ENCODE measurements around the gene SYPL1.
A peak's percentile ranks its signal among the peaks of the same experiment; 100 is the strongest.

SYPL1 gene

GRCh38 chr7:106089647-106090046, 22.5 kb downstream of the SYPL1 start:
- peak in 1 of 4 experiments; percentile 17 for DNase-seq

- DNase-seq, result no peak
Observed at GRCh38 chr7:106088014-106088413, 24.1 kb downstream of the SYPL1 start.

DNA sequence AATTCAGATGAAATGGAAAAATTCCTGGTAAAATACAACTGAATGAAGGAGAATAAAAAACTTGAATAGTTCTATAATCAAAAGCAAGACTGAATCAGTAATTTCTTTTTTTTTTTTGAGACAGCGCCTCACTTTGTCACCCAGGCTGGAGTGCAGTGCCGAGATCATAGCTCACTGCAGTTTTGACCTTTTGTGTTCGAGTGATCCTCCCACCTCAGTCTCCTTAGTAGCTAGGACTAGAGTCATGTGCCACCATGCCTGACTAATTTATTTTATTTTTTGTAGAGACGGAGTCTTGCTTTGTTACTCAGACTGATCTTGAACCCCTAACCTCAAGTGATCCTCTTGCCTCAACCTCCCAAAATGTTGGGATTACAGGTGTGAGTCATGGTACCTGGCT, 26.1 kb downstream of the SYPL1 start:
- peak in 1 of 4 experiments; percentile 14 for DNase-seq

DNA sequence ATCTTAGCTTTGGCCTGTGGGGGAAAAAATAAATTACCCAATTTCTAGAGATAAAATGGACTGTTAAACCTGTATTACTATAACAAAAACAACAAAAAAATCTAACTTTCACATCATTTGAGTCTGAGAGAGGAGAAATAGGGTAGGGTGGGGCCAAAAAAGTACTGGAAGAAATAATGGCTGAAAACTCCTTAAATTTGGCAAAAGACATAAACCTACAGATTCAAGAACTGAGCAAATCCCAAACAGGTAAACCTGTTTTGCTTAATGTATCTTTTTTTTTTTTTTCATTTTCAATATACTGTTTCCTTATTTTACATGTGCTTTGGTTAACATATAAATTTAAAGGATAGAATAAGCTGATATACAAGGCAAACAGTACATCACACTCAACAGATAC, 27.1 kb downstream of the SYPL1 start:
- no peak for DNase-seq

DNA sequence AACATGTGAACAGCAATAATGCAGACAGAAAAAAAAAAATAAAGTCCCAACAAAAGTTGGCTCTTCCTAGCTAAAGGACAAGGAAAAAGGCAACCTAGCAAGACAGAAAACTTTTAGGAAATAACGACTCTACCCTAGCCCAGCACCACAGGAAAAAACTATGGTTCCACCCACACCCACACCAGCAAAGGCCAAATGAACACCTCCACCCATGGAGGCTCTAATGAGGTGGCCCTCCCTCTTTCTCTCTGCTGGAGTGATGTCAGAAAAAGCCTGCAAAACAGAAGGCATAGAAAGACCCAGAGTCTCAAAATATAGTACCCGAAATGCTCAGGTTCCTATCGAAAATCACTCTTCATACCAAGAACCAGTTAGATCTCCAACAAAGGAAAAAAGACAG, 28.4 kb downstream of the SYPL1 start:
- no peak for DNase-seq

GRCh38 chr7:106082087-106082854, 29.8 kb downstream of the SYPL1 start:
- DNase-seq, result no peak

- DNase-seq, result no peak
Observed at GRCh38 chr7:106080300-106080987, 31.7 kb downstream of the SYPL1 start.

- no peak for DNase-seq
Observed at GRCh38 chr7:106076537-106076936, 35.6 kb downstream of the SYPL1 start.

GRCh38 chr7:106075937-106076336, 36.2 kb downstream of the SYPL1 start:
- DNase-seq, result no peak

GRCh38 chr7:106074257-106074656, 37.9 kb downstream of the SYPL1 start:
- no peak for DNase-seq

GRCh38 chr7:106073701-106074100, 38.4 kb downstream of the SYPL1 start:
- DNase-seq, result no peak

DNA sequence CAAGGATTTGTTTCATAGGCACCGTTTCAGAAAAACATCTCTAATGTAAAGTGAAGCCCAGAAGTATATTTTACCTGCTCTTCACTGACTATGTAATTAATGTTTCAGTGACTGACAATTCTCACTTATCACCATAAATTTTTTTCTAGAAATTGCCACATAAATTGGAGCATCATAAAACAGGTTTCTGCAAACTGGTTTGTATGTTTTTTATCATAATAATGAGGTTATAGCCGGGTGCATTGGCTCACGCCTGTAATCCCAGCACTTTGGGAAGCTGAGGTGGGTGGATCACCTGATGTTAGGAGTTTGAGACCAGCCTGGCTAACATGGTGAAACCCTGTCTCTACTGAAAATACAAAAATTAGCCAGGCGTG, 39.4 kb downstream of the SYPL1 start:
- DNase-seq, result no peak

DNA sequence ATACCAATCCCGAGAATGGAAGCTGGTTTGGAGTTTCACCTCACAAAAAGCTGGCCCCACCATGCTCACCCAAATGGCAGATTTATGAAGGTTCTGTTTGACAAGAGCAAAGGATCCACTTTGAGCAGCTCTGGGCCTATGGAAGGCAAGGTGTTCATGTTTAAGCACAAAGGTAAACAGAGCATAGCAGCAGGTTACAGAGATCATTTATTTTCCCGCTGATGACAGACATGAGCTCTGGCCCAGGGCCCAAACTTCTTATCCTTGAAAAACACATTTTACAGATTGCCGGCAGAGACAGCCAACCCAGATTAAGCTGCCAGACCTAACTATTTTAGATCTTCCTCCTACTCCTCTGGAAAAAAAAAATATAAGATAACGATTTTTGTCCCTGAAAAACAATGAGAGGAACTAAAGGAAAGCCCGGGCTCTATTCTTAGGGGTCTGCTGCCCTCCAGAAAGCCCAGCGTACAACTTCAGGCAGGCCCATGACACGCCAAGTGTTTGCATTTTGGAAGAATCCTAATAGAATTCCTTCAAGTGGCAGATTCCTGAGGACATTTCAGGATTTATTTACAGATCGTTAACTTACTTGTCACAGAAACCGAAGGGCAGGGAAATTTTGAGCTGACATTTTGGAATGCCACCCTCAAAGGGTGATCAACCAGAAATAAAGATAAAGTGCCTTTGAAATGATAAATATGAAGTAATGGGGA, 40.0 kb downstream of the SYPL1 start:
- no peak for DNase-seq

DNA sequence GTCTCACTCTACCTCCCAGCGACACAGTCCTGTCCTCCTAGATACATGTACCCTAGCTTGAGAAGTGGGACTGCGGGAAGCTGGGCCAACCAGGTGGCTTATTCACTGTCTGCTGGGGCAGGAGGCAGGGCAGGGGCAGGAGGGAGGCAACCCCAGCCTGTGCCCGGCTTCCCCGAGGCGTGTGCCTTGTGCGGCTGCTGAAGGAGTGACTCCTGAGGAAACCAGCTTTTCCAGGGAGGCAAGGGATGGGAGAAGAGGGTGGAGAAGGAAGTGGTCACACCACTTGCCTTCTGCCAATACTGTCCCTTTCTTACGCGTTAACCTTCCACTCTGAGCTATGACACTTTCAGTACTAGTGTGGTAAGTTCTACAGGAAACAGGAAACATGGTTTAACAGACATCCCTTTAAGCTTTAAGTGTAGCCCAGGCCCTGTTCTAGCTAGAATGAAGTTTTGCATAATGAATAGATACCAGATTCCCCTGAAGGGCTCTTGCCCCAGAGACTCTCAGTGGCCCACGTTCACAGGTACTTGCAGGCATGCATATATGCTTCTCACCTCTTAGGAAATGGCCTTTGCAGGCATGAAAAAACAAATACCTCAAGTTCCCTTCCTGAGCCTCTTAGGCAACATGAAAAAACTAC, 40.6 kb downstream of the SYPL1 start:
- DNase-seq, result peak; percentile 32 to 67 (median 54)

- no peak for DNase-seq
Observed at GRCh38 chr7:106070567-106071254, 41.4 kb downstream of the SYPL1 start.

GRCh38 chr7:106070201-106070551, 41.9 kb downstream of the SYPL1 start:
- no peak for DNase-seq

DNA sequence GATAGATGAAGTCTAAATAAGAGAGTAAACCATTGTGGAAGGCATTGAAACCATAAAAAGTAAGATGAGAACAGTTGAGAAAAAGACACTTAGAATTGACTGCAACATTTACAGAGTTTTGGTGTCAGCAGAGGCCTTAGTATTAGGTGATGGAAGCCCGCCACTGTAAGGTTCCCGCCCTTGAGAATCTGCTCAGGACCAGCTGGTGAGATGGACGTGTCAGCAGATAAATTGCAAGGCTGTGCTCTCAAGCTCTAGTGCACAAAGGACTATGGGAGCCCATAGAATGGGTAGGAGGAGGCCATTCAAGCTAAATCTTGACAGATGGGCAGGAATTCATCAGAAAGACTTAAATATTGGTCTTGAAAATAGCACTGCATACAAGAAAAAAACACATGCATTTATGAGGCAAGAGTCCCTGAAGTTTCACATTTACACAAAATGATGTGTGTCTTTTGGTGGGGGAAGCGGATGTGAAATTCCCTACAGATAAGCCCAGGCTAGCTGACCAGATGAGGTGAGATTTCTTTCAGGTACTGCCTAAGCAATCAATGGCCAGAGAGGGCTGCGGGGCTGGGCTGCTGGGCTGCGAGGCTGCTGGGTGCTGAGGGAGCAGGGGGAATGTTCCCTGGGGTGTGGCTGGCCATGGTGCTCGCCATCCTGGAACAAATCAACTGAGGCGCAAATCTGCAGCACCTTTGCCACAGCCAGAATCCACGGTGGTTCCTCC, 42.5 kb downstream of the SYPL1 start:
- no peak for DNase-seq

DNA sequence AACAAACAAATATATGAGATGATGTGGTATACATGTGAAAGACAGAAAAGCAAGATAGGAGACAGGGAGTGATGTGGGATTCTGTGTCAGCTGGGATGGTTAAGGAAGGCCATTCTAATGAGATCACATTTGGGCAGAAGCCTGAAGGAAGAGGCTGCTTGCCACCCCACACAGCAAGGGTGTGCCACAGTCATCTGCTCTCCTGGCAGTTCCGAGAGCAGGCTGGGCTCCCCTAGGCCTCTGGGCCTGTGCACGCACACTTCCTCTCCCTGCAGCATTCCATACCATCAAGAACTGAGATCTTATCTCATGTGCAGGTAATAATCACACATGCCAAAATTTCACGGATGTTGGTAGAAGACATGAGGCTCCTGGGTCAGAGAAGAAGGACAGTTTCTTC, 43.1 kb downstream of the SYPL1 start:
- DNase-seq, result no peak

DNA sequence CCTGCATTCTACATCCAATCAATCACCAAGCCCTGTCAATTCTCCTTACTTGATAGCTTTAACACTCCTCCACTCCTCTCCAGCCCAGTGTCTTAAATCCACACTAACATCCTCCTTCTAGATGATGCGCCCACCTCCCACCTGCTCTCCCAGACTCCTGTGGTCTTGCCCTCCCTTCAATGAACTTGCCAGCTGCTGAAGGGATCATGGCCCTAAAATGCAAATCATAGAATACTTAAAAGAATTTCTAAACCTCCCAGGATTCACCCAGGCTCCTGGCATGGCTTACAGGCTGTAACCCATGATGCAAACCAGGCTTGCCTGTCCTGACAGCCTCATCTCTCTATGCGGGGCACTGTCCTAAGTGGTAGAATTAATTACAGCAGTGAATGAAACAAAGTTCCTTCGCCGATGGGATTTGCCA, 43.6 kb downstream of the SYPL1 start:
- no peak for DNase-seq

DNA sequence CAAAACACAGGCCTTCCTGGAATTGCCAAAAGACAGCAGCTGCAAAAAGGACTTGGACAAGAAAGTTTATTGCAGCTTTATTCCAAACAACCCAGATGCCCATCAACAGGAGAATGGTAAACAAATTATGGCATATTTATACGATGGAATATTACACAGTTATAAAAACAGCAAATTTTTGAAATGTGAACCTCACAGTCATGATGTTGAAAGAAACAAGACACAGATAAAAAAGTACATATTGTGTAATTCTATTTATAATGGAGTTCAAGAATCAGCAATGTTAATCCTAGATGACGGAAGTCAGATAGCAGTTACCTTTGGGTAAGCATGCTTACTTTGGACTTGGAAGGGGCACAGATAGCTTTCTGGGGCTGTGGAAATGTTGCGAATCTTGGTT, 44.4 kb downstream of the SYPL1 start:
- DNase-seq, result no peak

- no peak for DNase-seq
Observed at GRCh38 chr7:106065575-106066500, 46.3 kb downstream of the SYPL1 start.
